Endothelial cell of umbilical vein (primary cell): ENCODE data around the gene CMPK2. TPM values are rescaled to one million over a fixed set of nuclear protein-coding genes. Genes with fewer than 3 reads are reported as not detected.

ENCODE experiments used
- BruUV-seq: library from RNA; stranded (reverse); fragments of 400-500 nt; replicated peaks from 2 replicates; lab custom pipeline; 2021; lab: Mats Ljungman, UMichigan
- CTCF ChIA-PET: fragments of 300-600, 350-600 bp; sonication (Branson Sonifier 250); formaldehyde crosslinking; loops from one replicate; lab custom pipeline; 2021; ENCODE audit warnings: antibody characterized with exemption, inconsistent platforms; lab: Charles Lee
- POLR2A ChIA-PET: fragments of 300-600, 350-600 bp; sonication (Branson Sonifier 250); formaldehyde crosslinking; loops from one replicate; lab custom pipeline; 2021; ENCODE audit warnings: antibody characterized with exemption, inconsistent platforms; lab: Charles Lee
- DNase-seq: peaks from one replicate; pipeline ENCODE4 v3.0.0-alpha.2; 2011; ENCODE audit warnings: low read depth, low spot score
- FAIRE-seq: peaks from 2 replicates; lab custom pipeline; 2011; peaks lifted over from hg19 to GRCh38; lab: Jason Lieb, UNC
- H2AFZ ChIP-seq: 2 replicates; pipeline ENCODE4 v1.6.0; 2012; ENCODE audit warnings: low read depth, low read length, control low read depth, inconsistent platforms
- H3K27ac ChIP-seq: 2 replicates; pipeline ENCODE4 v1.5.1; 2011; ENCODE audit warnings: low read depth, mild to moderate bottlenecking, control low read depth, low read length, moderate library complexity; ENCODE audit not compliant: insufficient read depth
- H3K27me3 ChIP-seq, 2 experiments: 2 replicates each; pipeline versions ENCODE4 v1.6.0 to v1.6.1; 2011; ENCODE audit warnings: low read length in 2 of 2, mixed read lengths in 1 of 2; ENCODE audit not compliant: control insufficient read depth in 2 of 2, insufficient read depth in 2 of 2
- H3K36me3 ChIP-seq, 2 experiments: 2 replicates in 1 of 2; 3 replicates in 1 of 2; pipeline ENCODE4 v1.5.1; 2011; ENCODE audit warnings: low read length in 2 of 2, mild to moderate bottlenecking in 1 of 2, moderate library complexity in 1 of 2; ENCODE audit not compliant: control insufficient read depth in 2 of 2, insufficient read depth in 2 of 2; ENCODE audit errors: extremely low read depth in 1 of 2
- H3K4me1 ChIP-seq: 3 replicates; pipeline ENCODE4 v1.5.1; 2011; ENCODE audit warnings: mild to moderate bottlenecking, low read length; ENCODE audit not compliant: control insufficient read depth, insufficient read depth; ENCODE audit errors: extremely low read depth
- H3K4me2 ChIP-seq: 2 replicates; pipeline ENCODE4 v1.6.1; 2011; ENCODE audit warnings: low read length, control low read depth, mixed read lengths; ENCODE audit not compliant: insufficient read depth
- H3K4me3 ChIP-seq, 3 experiments: fragments of 200-600 bp in 1 of 3; sonication (generic), shearing (Covaris generic) in 1 of 3; replicated peaks in 1 of 3; 2 replicates each; pipeline ENCODE4 v1.5.1; 2011 to 2016; ENCODE audit warnings: control low read depth in 3 of 3, low read length in 3 of 3, mild to moderate bottlenecking in 2 of 3, inconsistent platforms in 1 of 3, low read depth in 1 of 3, moderate library complexity in 1 of 3; ENCODE audit not compliant: insufficient read depth in 1 of 3
- H3K79me2 ChIP-seq: 2 replicates; pipeline ENCODE4 v1.6.0; 2012; ENCODE audit warnings: low read length, inconsistent platforms; ENCODE audit not compliant: control insufficient read depth, insufficient read depth
- H3K9ac ChIP-seq: replicated peaks from 2 replicates; pipeline ENCODE3; 2011; ENCODE audit warnings: low read length, control low read depth; ENCODE audit not compliant: insufficient read depth; ENCODE audit errors: extremely low read depth
- H3K9me1 ChIP-seq: replicated peaks from 3 replicates; pipeline ENCODE4 v1.6.0; 2011; ENCODE audit warnings: mild to moderate bottlenecking, low read length; ENCODE audit not compliant: control insufficient read depth, insufficient read depth; ENCODE audit errors: extremely low read depth
- H3K9me3 ChIP-seq: replicated peaks from 2 replicates; pipeline ENCODE4 v1.5.1; 2012; ENCODE audit warnings: low read length, inconsistent platforms; ENCODE audit not compliant: control insufficient read depth, insufficient read depth
- H4K20me1 ChIP-seq: replicated peaks from 2 replicates; pipeline ENCODE3; 2011; ENCODE audit warnings: mild to moderate bottlenecking, low read length; ENCODE audit not compliant: control insufficient read depth, insufficient read depth; ENCODE audit errors: extremely low read depth
- CTCF ChIP-seq, 2 donors: IDR thresholded peaks; 1 replicate in 1 of 2; 2 replicates in 1 of 2; pipeline ENCODE4 v1.5.1; 2011; ENCODE audit warnings: low read length in 2 of 2, mild to moderate bottlenecking in 2 of 2, moderate library complexity in 2 of 2, control low read depth in 1 of 2, inconsistent platforms in 1 of 2, low read depth in 1 of 2; ENCODE audit not compliant: insufficient read depth in 1 of 2; ENCODE audit errors: extremely low read depth in 1 of 2
- EZH2 ChIP-seq: IDR thresholded peaks from 2 replicates; pipeline ENCODE4 v1.6.1; 2012; ENCODE audit warnings: borderline replicate concordance, low read depth, mild to moderate bottlenecking, moderate library complexity, low read length, inconsistent platforms; ENCODE audit not compliant: severe bottlenecking
- FOS ChIP-seq: IDR thresholded peaks from 2 replicates; pipeline ENCODE4 v1.6.1; 2011; ENCODE audit warnings: mild to moderate bottlenecking, low read length, moderate library complexity, borderline replicate concordance; ENCODE audit not compliant: insufficient read depth
- GATA2 ChIP-seq: IDR thresholded peaks from 2 replicates; pipeline ENCODE4 v1.7.0; 2011; ENCODE audit warnings: low read depth, mild to moderate bottlenecking, moderate library complexity, mixed read lengths, low read length; ENCODE audit not compliant: insufficient read length, insufficient read depth
- JUN ChIP-seq: IDR thresholded peaks from 2 replicates; pipeline ENCODE4 v1.6.1; 2011; ENCODE audit warnings: borderline replicate concordance, low read depth; ENCODE audit not compliant: insufficient read length, insufficient read depth
- MAX ChIP-seq: IDR thresholded peaks from 2 replicates; pipeline ENCODE4 v1.6.1; 2011; ENCODE audit not compliant: insufficient read depth, insufficient read length
- MYC ChIP-seq: IDR thresholded peaks from one replicate; pipeline ENCODE4 v1.6.1; 2011; ENCODE audit warnings: mild to moderate bottlenecking, low read depth, low read length
- POLR2A ChIP-seq: IDR thresholded peaks from 2 replicates; pipeline ENCODE4 v1.6.1; 2012; ENCODE audit warnings: low read depth, mild to moderate bottlenecking, control low read depth, low read length
- POLR2AphosphoS5 ChIP-seq: IDR thresholded peaks from 2 replicates; pipeline ENCODE4 v1.6.1; 2012; ENCODE audit warnings: low read depth, mild to moderate bottlenecking, control low read depth, low read length, moderate library complexity; ENCODE audit not compliant: insufficient read depth
- dilution Hi-C: fragments of 300-500 bp; cut with MboI; formaldehyde crosslinking; loops from one replicate; pipeline ENCODE4 v1.15.0; 2019; ENCODE audit warnings: low sequenced_read_pairs; ENCODE audit not compliant: extremely low pct_ligation_motif_present
- intact Hi-C: fragments of 100-400 bp; cut with micrococcal nuclease; formaldehyde crosslinking; loops from one replicate; pipeline ENCODE4 v1.10.0; 2022
- polyA plus RNA-seq, 4 experiments: library from polyadenylated mRNA; depleted of rRNA in 3 of 4; stranded (reverse) in 3 of 4; unstranded in 1 of 4; fragments of >200 nt; gene quantifications; 2 replicates each; pipeline versions ENCODE4 v1.2.1 to v1.2.3, GENCODE V29; 2011 to 2012; ENCODE audit warnings: missing spikeins in 1 of 4
- total RNA-seq: library from RNA; stranded (reverse); gene quantifications from 2 replicates; pipeline ENCODE4 v1.2.3, GENCODE V29; 2021

Gene CMPK2
- total and polyA plus RNA-seq, 2 donors (not counting 3 experiments of a cell fraction or from before 2014, with no cell fraction given) = 0.15 to 0.69 TPM

- no peaks in the 10 kb centered on the region for H3K36me3 ChIP-seq
- H3K9ac ChIP-seq = no peak overlapping the region
- H3K9me1 ChIP-seq = no peaks in the 10 kb centered on the region
- dilution Hi-C loops (no loop called here), intact Hi-C loops (no loop called here)
- no peaks in the 10 kb centered on the region for H4K20me1 ChIP-seq
- H3K4me3 ChIP-seq = no peak overlapping the region
- no TSS peak for BruUV-seq
- no peaks in the 10 kb centered on the region for H3K27me3 ChIP-seq
- no peak for TF ChIP-seq GATA2
- TF ChIP-seq MYC = no peak
- no peak for TF ChIP-seq CTCF (IDR thresholded peaks at IDR 0.05; ENCODE audit: extremely low read depth in 1 of 2, insufficient read depth in 1 of 2, low read depth in 1 of 2, low read length in 2 of 2)
- no peak for TF ChIP-seq JUN
- TF ChIP-seq EZH2 = no peak
- no peak for TF ChIP-seq FOS
- no peak for TF ChIP-seq MAX
- TF ChIP-seq POLR2A = no peak
- TF ChIP-seq POLR2AphosphoS5 = no peak
- DNase-seq (no peak), FAIRE-seq (no peak)
- no peak overlapping the region for H2AFZ ChIP-seq
- no peaks in the 10 kb centered on the region for H3K4me1 ChIP-seq
- ChIA-PET CTCF (no interaction called here), POLR2A (no interaction called here)
- no peaks in the 10 kb centered on the region for H3K79me2 ChIP-seq
- H3K4me2 ChIP-seq = no peak overlapping the region
- H3K9me3 ChIP-seq = peaks cover 4% of the 10 kb centered on the region
- no peak overlapping the region for H3K27ac ChIP-seq
Measured at GRCh38 chr2:6846540-6846939, 19.2 kb downstream of the CMPK2 start.
